ENCODE data around the gene KPTN.
A peak's percentile ranks its signal among the peaks of the same experiment; 100 is the strongest.

KPTN gene

GRCh38 chr19:47432091-47432490, 51.9 kb downstream of the KPTN start:
- no peaks in the 10 kb centered on the region for H3K9me2 ChIP-seq (replicated peaks; ENCODE audit: low read depth, low read length)
- no peaks in the 10 kb centered on the region for H3K9me3 ChIP-seq (ENCODE audit: insufficient read depth, low read depth, low read length)
- H4K20me1 ChIP-seq (ENCODE audit: insufficient read depth, low read length, poor library complexity, severe bottlenecking) = no peaks in the 10 kb centered on the region
- H3K79me2 ChIP-seq (ENCODE audit: insufficient read depth, low read length) = no peaks in the 10 kb centered on the region
- H3K36me3 ChIP-seq (ENCODE audit: insufficient read depth, low read length) = no peaks in the 10 kb centered on the region
- no peaks in the 10 kb centered on the region for H3K27me3 ChIP-seq (ENCODE audit: insufficient read depth, low read length, poor library complexity, severe bottlenecking)
- no peak overlapping the region for H3K4me3 ChIP-seq (ENCODE audit: low read length, poor library complexity, severe bottlenecking)
- peaks cover 5% of the 10 kb centered on the region; the same call in 1 of the 2 replicates for H3F3A ChIP-seq (ENCODE audit: low read depth)
- TF ChIP-seq CTCF (conservative IDR thresholded peaks at IDR 0.05; ENCODE audit: low read length) (no peak), EZH2phosphoT487 (IDR thresholded peaks at IDR 0.05; ENCODE audit: borderline replicate concordance) (no peak)
- no peak overlapping the region for H3K9ac ChIP-seq (ENCODE audit: low read depth, low read length, poor library complexity, severe bottlenecking)
- no peak overlapping the region for H3K4me2 ChIP-seq (ENCODE audit: low read depth, low read length, poor library complexity, severe bottlenecking)
- H2AFZ ChIP-seq (ENCODE audit: low read length) = peak overlapping the region; percentile 75; the same call in 1 of the 2 replicates
- peaks cover 25% of the 10 kb centered on the region for H3K4me1 ChIP-seq (ENCODE audit: insufficient read depth, low read length, poor library complexity, severe bottlenecking)

DNA sequence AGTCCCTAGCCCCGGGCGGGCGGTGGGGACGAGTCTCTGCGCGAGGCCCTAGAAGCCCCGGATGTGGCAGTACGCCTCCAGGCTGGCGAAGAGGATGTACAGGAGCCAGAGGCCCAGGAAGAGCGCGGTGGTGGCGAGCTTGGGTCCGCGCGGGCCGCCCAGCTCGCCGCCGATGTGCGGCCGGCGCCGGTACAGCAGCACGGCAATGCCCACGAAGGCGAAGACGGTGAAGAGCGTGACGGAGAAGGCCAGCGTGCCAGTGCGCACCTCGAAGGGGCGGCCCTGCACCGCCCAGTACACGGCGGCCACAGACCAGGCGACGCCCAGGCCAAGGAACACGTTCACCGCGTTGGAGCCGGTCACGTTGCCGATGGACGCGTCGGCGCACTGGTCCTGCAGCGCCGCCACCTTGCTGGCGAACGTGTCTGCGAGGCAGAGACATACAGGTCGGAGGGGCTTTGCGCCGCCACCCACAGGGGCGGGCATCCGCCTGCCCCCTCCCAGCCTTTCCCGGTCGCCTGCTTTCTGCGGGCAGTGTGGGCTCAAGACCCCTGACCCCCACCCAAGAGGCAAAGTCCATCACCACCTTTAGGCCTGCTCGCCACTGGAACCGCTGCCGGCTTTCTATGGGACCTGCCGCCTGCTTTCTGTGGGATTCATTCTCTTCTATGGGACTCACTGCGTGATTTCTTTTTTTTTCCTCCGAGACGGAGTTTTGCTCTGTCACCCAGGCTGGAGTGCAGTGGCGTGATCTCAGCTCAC, 53.8 kb downstream of the KPTN start:
- H3K79me2 ChIP-seq (ENCODE audit: insufficient read depth, low read length) = no peaks in the 10 kb centered on the region
- H2AFZ ChIP-seq (ENCODE audit: low read length) = no peak overlapping the region
- H3K9me2 ChIP-seq (replicated peaks; ENCODE audit: low read depth, low read length) = no peaks in the 10 kb centered on the region
- no peak overlapping the region for H3K4me3 ChIP-seq (ENCODE audit: low read length, poor library complexity, severe bottlenecking)
- H3K4me2 ChIP-seq (ENCODE audit: low read depth, low read length, poor library complexity, severe bottlenecking) = no peak overlapping the region
- no peaks in the 10 kb centered on the region for H3K27me3 ChIP-seq (ENCODE audit: insufficient read depth, low read length, poor library complexity, severe bottlenecking)
- no peaks in the 10 kb centered on the region for H4K20me1 ChIP-seq (ENCODE audit: insufficient read depth, low read length, poor library complexity, severe bottlenecking)
- H3K4me1 ChIP-seq (ENCODE audit: insufficient read depth, low read length, poor library complexity, severe bottlenecking) = peaks cover 28% of the 10 kb centered on the region
- peaks cover 5% of the 10 kb centered on the region; the same call in 1 of the 2 replicates for H3F3A ChIP-seq (ENCODE audit: low read depth)
- TF ChIP-seq CTCF (conservative IDR thresholded peaks at IDR 0.05; ENCODE audit: low read length) (no peak), EZH2phosphoT487 (IDR thresholded peaks at IDR 0.05; ENCODE audit: borderline replicate concordance) (no peak)
- no peaks in the 10 kb centered on the region for H3K9me3 ChIP-seq (ENCODE audit: insufficient read depth, low read depth, low read length)
- H3K36me3 ChIP-seq (ENCODE audit: insufficient read depth, low read length) = no peaks in the 10 kb centered on the region
- no peak overlapping the region for H3K9ac ChIP-seq (ENCODE audit: low read depth, low read length, poor library complexity, severe bottlenecking)

DNA sequence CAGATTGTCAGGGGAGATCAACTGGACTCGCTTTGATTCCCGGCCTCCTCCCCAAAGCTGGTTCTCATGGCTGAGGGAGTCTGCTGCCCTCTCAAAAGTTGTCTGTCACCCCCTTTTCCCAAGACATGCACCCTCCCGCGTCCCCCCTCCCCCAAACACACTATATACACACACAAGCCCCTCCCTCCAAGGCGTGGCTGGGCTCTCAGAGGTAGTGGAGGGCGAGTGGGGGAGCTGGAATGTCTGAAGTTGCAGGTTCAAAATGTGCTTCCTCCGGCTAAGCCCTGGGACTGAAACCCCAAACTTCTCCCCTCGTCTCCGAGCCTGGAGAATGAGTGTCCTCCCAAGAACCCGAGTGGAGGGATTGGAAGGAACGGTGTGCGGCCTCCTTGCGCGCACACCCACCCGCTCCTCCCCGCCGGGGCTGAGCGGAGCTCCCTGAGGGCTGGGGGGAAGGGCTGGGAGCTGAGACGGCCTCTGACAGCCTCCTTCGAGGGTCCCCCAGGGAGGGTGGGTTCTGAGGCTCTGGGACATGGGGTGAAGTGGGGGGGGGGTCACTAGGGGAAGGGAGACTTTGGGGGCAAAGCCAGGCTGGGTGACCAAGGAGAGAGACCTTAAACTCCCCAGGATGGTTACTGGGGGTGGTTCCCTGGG, 54.8 kb downstream of the KPTN start:
- Histone ChIP-seq H3K9me3 (ENCODE audit: insufficient read depth, low read depth, low read length) (no peaks in the 10 kb centered on the region), H3K4me2 (ENCODE audit: low read depth, low read length, poor library complexity, severe bottlenecking) (no peak overlapping the region), H3K4me3 (ENCODE audit: low read length, poor library complexity, severe bottlenecking) (no peak overlapping the region), H3K27me3 (ENCODE audit: insufficient read depth, low read length, poor library complexity, severe bottlenecking) (no peaks in the 10 kb centered on the region), H3K9me2 (replicated peaks; ENCODE audit: low read depth, low read length) (no peaks in the 10 kb centered on the region), H3K79me2 (ENCODE audit: insufficient read depth, low read length) (no peaks in the 10 kb centered on the region), H4K20me1 (ENCODE audit: insufficient read depth, low read length, poor library complexity, severe bottlenecking) (no peaks in the 10 kb centered on the region), H2AFZ (ENCODE audit: low read length) (no peak overlapping the region), H3F3A (ENCODE audit: low read depth) (peaks cover 5% of the 10 kb centered on the region; the same call in 1 of the 2 replicates), H3K9ac (ENCODE audit: low read depth, low read length, poor library complexity, severe bottlenecking) (no peak overlapping the region), H3K36me3 (ENCODE audit: insufficient read depth, low read length) (no peaks in the 10 kb centered on the region), H3K4me1 (ENCODE audit: insufficient read depth, low read length, poor library complexity, severe bottlenecking) (peaks cover 28% of the 10 kb centered on the region)
- TF ChIP-seq CTCF (conservative IDR thresholded peaks at IDR 0.05; ENCODE audit: low read length) (no peak), EZH2phosphoT487 (IDR thresholded peaks at IDR 0.05; ENCODE audit: borderline replicate concordance) (no peak)
